GM19438 (cell line): ENCODE data around the gene ATP11C.
"Not testable (repeated sequence)": the region's sequence is repeated elsewhere in the genome, so short reads cannot be mapped to it uniquely, and the experiment has no call there.

Source experiments
- ATAC-seq: cut with Tn5 transposase; IDR thresholded peaks from one replicate; pipeline ENCODE4 v1.9.1; 2021; ENCODE audit warnings: low read depth; ENCODE audit not compliant: unreplicated experiment

Gene ATP11C

DNA sequence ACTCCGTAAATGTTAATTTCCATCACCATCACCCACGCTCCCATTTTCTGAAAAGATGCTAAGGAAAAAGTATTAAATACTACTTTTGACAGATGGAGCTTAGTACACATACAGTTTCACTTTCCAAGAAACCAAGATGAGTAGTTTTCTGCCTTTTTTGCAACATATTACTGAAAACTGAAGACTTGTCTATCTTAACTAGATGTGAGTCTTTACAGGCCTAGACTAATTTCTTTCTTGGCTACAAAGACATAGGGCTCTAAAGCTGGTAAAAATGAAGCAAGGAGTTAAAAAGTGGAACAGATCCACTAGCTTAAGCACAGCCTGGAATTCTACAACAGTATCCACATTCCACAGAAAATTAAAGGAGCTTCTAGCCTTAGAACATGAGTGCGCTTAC, 68.2 kb downstream of the ATP11C start:
- ATAC-seq: no peak

DNA sequence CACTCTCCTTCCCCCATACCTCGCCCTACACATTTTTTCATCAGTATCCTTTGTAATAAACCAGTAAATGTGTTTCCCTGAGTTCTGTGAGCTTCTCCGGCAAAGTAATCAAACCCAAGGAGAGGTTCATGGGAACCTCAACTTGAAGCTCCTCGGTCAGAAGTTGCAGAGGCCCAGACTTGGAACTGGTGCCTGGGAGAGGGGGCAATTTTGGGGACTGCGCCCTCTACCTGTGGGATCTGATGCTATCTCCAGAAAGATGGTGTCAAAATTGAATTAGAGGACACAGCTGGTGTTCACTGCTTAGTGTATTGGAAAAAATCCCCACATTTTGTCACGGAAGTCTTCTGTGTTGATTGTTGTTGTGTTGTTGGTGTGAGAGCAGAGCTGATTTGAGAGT, 70.6 kb downstream of the ATP11C start:
- no peak for ATAC-seq

DNA sequence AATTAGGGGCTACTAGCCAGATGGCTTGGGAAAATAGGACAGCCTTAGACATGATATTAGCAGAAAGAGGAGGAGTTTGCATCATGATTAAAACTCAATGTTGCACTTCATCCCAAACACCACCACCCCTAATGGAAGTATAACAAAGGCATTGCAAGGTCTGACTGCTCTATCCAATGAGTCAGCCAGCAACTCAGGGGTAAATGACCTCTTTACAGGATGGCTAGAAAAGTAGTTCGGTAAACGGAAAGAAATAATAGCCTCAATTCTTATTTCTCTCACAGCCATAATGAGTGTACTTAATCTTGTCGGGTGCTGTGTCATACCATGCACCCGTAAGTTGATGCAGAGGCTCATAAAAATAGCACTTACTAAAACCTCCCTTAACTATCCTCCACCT, 76.0 kb downstream of the ATP11C start:
- ATAC-seq: not testable (repeated sequence)

DNA sequence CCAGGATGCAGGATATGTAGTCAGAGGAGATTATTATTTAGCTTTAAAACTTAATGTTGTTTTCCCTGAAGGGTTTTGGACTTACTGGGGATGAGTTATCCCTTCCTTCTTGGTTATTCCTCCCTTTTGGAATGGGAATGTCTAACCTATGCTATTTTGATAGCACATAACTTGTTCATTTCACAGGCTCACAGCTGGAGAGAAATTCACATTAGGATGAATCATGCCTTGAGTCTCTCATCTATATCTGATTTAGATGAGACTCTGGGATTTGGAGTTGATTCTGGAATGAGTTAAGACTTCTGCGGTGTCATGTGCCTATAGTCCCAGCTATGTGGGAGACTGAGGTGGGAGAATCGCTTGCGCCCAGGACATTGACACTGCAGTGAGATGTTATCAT, 81.1 kb downstream of the ATP11C start:
- no peak for ATAC-seq

DNA sequence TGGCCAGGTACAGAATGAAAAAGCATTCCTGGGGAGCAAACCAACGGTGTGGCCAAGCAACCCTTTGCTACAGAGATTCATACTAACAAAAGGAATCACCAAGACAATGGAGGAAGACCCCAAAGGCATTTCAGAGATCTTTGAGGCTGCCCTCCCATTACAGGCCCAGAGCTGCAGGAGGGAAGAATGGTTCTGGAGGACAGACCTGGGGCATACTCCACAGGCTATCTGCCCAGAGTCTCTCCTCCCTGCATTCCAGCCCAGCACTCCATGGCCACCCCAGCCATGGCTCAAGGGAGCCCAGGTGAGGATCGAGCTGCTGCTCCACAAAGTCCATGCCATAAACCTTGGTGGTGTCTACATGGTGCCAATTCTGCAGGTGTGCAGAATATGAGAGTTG, 81.9 kb downstream of the ATP11C start:
- no peak for ATAC-seq

DNA sequence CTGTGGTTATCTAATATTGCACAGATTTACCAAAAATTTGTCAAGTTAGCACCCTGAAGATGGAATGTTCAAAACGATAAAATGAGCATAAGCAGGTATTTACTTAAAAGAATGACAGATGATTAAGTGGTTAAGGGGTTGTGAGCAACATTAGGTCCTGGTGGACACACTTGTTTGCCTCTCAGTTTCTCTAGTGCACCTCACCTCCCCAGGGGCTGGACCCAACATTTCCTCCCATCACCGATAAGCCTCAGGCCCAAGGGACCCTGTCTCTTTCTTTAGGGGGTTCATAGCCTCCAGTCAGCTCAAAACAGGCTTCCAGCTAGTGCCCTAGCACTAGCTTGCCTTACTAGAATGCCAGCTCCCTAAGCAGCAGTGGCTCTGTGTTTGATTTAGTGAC, 88.0 kb downstream of the ATP11C start:
- ATAC-seq: peak; percentile 66

DNA sequence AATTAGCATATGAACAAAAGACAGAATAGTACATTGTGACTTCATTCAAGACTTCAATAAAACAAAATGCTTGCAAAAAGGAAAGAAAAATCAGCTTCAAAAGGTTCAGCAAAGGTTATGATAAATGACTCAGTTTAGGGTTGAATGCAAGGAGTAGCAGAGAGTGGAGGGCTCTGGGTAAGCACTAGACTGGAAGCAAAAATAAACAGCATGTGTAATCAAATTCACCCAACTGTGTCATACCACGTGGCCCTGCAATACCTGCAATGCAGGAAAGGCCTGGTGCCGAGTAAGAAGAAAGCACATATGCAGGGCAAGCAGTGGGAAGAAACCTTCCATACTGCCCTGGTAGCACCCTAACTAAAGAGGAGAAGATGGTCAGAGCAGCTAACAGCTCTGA, 88.7 kb downstream of the ATP11C start:
- ATAC-seq: no peak

DNA sequence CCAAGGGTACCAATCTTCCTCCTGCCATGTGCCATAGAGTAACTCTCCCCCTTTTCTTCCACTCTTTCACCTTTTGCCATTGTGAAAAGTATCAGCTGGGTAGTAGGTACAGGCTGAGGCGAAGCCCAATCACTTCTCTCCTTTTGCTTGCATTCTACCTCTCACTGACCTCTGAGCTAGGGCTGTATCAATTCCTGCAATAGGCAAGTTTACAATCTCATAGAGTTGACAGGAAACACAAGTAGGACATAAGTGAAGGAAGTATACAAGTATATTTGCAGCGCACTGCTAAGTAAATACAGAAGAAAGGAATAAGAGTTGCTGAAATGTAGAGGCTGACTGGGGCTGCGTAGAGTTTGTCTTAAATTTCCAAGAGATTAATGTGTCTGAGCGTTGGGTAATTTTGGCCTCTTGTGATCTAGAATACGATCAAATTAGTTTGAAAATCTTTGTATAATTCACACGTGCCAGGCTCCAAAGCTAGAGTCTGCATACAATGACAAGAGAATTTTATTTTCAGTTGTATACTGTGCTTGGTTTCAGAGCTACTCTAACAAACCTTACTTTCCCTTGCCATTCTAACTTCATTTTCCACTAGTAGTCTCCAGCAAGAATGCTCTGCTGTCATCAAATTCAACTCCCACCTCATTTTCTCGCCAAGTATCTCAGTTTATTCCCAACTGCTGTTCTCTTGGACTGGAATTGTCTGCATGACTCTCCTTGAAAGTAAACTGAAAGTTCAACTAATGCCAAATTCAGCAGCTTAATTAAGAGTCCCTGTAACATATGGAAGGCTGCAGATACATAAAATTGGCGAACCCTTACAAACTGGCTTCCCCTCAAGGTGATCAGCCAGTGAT, 90.3 kb downstream of the ATP11C start:
- no peak for ATAC-seq

DNA sequence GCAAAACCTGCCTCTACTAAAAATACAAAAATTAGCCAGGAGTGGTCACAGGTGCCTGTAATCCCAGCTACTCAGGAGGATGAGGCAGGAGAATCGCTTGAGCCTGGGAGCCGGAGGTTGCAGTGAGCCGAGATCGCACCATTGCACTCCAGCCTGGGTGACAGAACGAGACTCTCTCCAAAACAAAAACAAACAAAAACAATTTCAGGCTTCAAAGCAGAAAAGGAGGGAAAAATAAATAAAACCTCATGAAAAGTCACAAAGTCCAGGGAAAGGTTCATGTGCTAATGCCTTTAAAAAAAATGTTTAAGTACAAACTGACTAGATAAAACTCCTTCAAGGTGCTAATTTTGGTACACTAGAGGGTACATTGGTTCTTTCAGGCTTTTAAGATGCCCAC, 96.5 kb downstream of the ATP11C start:
- ATAC-seq: not testable (repeated sequence)

DNA sequence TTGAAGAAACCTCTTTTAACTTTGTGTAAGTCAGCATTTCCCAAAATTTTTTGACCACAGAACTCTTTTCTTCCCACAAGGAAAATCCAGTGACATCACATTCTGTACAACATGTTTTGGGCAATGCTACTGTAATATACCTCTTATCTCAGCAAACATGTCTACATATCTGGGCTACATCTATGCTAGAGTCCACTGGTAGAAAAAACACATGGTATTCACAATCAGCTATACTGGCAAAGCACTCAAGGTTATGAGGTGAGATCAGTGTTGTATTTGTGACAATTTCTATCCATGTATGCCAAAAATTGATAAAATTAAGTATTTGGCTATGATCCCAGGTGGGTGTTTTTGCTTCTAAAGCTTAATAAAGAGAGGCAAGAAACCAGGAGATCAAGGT, 98.0 kb downstream of the ATP11C start:
- no peak for ATAC-seq

DNA sequence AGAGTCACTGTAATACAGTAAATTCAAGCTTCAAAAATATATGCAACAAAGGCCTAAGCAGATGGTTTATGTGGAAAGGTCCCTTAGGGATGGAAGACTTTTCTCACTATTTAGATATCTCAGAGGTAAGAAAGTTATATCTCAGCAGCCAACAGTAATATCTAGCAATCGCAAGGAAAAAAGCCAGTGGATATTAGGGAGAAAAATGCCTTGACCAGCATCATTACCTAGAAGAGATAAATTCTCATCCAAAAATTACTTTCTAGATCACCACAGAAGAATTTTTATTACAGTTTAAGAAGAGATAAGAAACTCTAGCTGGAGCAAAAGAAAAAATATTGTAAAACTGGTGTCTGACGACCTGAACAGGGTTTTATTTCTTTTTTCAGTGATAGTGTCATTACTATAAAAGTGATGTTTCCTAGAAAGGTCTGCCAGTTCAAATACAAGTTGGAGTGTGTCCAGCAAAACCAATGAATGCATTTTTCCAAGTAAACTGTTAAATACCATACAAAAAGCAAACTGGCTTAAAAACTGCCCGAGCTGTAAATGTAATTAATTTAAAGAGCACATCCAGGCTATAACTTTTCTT, 100.0 kb downstream of the ATP11C start:
- ATAC-seq: no peak

DNA sequence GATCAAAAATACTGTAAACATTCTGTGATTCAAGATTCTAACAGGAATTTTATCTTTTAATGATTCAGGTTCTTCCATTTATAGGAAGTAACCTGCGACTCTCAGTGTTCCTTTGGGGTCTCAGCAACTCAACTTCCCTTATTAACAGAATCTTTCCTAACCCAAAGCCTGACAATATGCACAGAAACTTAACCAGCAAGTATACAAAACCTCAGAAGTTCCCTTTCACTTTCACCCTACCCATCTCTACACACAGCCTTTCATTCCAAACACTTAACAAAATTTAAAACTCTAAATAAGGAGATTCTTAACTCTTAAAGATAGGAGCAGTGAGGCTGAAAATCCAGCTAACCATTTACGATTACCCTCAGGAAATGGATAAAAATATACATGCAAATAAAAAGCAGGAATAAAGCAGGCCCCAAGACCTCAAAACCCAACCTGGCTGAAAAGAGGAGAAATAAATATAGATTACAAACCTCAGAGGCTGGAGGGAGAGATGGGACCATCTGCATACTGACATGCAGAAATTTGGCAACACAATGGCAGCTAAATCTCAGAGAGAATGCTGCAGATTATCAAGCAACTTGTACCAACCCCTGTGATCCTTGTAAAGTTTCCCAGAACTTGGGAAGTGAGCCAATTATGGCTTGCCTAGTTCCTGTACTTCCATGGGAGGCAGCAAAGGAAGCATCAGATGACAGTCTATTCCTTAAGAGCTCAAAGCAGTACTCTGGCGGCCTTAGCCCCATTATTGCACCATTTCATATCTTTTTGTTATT, 101.0 kb downstream of the ATP11C start:
- peak; percentile 81 for ATAC-seq

DNA sequence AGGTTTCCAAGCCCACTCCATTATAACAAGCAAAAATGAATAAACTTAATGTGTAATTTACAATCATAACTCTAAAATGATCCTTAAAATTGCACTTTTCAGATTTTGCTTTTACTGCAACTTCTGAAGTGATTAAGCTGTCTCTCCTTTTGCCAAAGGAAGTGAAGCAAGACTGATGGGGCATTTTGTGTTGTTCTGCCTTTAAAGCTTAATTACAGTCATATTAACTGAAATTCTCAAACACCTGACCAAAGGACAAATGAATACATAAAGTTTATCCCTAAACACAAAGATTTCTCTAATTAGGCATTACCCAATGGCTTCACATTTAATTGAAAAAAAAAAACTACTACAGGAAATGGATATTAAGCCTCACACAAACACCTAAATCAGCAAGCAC, 101.8 kb downstream of the ATP11C start:
- no peak for ATAC-seq

DNA sequence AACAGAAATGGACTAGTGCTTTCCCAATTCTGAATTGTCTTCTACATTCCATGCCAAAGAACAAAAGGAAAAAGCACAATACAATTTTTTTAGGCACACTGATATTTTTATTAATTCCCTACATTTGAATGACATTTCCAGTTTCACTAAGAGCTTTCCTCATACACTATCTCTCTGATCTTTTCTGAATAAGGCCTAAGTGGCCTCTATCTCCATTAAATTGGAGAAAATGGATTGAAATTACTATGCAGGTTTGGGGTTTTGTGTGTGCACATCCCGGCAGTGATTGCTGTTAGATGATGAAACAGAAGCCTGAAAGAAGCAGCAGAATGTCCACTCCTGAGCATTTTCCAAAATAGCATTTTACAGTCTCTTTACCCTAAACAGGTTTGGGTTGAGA, 104.0 kb downstream of the ATP11C start:
- ATAC-seq: no peak

DNA sequence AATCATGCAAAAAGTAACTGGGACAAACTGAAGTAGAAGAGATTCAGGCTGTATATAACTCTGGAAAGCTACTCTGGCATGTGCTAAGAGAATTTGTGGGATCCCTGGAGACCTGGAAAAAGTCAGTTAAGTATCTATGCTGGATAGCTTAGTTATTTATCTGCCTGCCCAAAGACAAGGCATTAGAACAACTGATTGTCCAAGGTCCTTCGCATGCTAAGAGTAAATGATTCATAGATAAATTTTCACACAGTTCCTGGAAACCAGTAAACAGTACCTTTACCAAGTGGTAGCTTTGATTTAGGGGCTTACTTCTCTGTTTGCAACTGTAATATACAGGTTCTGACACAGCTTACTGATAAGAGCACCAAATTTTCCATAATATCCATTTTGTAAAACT, 104.8 kb downstream of the ATP11C start:
- no peak for ATAC-seq

DNA sequence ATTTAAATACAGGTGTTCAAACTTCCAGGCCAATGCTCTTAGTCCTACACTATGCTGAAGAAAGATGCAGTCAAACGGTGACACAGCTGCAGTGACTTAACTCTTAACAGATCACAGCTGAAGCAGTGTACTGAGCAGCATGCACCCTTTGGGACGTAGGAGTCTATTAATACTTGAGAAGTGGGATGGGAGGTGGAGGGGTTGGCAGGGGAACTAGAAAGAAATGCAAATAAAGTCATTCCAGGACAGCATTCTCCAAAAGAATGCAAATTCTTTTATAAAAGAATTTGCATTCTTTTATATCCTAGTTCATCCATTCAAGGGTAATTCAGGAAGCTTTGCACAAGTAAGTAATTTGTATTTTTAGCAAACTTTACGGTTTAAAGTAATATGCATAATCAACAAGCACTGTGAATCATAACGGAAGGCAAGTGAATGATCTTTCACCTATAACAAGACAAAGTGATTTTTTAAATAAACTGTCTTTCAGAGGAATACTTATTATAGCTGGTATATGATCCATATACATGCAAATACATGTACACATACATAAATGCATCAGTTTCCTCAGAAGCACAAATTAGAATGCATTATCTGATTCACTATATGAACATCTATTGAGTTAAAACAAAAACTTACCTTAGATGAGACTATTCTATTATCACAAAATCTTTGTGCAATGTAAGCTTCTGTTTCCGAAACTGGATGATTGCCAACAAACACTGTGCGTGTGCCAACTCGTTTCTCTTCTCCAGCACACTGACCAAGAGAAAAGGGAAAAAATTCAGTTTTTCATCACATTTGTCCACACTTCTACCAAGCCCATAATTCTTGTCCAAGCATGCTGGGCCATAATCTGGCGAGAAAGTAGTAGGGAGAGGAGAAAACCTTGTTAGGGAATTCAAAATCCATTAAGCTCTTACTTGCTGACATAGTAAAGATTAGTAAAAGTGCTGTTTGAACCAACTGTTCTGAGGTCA, 106.5 kb downstream of the ATP11C start:
- ATAC-seq: no peak

DNA sequence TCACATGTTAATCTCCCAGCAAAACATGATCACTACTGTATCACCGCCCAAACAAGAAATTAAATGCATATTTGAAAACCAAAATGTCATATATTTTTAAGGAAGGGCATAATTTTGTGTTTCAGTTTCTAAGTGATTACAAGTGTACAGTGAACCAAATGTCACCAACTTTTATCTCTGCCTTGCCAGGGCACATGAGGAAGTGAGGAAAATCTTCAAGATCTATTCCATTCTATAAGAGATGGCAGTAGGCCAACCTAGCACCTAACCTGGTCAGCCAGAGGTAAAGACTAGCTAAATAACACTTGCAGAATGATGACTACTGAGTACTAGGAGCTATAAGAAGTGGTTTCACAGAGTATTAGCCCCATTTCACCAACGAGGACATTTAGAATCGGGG, 107.2 kb downstream of the ATP11C start:
- no peak for ATAC-seq

DNA sequence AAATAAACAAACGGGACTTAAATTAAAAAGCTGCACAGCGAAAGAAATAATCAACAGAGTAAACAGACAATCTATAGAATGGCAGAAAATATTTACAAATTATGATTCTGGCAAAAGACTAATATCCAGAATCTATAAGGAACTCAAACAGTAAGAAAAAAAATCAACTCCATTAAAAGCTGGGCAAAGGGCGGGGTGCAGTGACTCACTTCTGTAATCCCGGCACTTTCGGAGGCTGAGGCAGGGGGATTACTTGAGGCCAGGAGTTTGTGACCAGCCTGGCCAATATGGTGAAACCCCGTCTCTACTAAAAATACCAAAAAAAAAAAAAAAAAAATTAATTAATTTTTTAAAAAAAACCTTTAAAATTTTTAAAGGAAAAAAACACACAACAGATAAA, 109.0 kb downstream of the ATP11C start:
- ATAC-seq: no peak

DNA sequence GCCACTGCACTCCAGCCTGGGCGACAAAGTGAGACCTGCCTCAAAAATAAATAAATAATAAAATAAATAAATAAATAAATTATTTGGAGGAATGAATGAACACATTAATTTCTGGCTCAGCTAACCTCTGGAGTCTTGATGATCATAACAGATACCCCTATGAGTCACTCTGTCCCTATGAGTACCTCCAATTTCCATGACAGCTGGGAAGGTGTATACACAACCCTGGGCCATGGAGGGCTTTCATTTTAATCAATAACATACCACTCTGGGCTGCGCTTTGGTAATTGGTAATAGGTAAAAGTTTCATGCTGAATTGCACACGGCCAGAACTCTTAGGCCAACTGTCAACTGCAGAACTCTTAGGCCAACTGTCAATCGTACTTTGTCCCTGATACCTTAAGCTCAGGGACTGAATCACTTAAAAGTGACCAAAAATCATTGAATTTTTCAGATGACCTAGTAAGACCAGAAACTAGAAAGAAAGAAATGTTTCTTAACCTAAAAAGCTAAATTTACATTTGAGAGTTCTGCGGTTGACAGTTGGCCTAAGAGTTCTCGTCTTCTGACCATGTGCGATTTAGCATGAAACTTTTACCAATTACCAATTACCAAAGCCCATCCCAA, 112.4 kb downstream of the ATP11C start:
- no peak for ATAC-seq

DNA sequence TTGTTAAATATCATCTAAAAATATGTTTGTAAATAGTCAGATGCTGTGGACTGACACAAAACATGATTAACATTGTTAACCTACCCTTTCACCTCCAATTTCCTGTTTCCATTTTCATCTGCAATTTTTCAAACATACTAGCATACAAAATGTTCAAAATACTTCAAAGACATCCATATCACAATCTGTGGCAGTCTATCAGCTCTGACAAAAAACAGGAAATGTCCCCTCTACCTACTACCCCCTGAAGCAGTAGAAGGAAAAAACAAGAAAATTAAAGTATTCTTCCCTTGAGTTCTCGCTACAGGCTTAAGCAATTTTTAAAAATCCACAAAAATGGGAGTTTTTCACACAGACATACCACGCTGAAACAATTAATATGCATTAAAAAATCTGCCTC, 116.6 kb downstream of the ATP11C start:
- ATAC-seq: no peak
